GM23248 (cell line): Measurements from ENCODE around the gene LARP1B. TPM values are rescaled to one million over a fixed set of nuclear protein-coding genes. Genes with fewer than 3 reads are reported as not detected.

Experiments used
- DNase-seq: peaks from one replicate; pipeline ENCODE4 v3.0.0-alpha.2; 2015
- H2AFZ ChIP-seq: fragments of 200-600 bp; sonication (generic); 2 replicates; pipeline ENCODE4 v1.6.1; 2016; ENCODE audit warnings: antibody characterized with exemption
- H3F3A ChIP-seq: fragments of 200-600 bp; sonication (generic); 2 replicates; pipeline ENCODE4 v1.6.1; 2016; ENCODE audit warnings: mild to moderate bottlenecking, antibody characterized with exemption, mixed run types; ENCODE audit not compliant: insufficient read depth
- H3K27ac ChIP-seq: fragments of 200-600 bp; sonication (generic); 2 replicates; pipeline ENCODE4 v1.5.1; 2016; ENCODE audit warnings: mild to moderate bottlenecking
- H3K27me3 ChIP-seq: fragments of 200-600 bp; sonication (generic); replicated peaks from 2 replicates; pipeline ENCODE4 v1.6.1; 2016; ENCODE audit warnings: mild to moderate bottlenecking; ENCODE audit not compliant: insufficient read depth
- H3K36me3 ChIP-seq: fragments of 200-600 bp; sonication (generic); 2 replicates; pipeline ENCODE4 v1.6.1; 2016; ENCODE audit warnings: low read depth, mild to moderate bottlenecking
- H3K4me1 ChIP-seq: fragments of 200-600 bp; sonication (generic); 2 replicates; pipeline ENCODE4 v1.6.1; 2016; ENCODE audit warnings: mild to moderate bottlenecking; ENCODE audit not compliant: insufficient read depth
- H3K4me2 ChIP-seq: fragments of 200-600 bp; sonication (generic); one replicate; pipeline ENCODE4 v1.6.1; 2016; ENCODE audit warnings: mild to moderate bottlenecking; ENCODE audit not compliant: unreplicated experiment
- H3K4me3 ChIP-seq: fragments of 200-600 bp; sonication (generic); 2 replicates; pipeline ENCODE4 v1.5.1; 2016; ENCODE audit warnings: mild to moderate bottlenecking
- H3K79me2 ChIP-seq: fragments of 200-600 bp; sonication (generic); 2 replicates; pipeline ENCODE4 v1.6.1; 2016; ENCODE audit warnings: mild to moderate bottlenecking; ENCODE audit not compliant: insufficient read depth
- H3K9ac ChIP-seq: fragments of 200-600 bp; sonication (generic); 2 replicates; pipeline ENCODE4 v1.6.1; 2016; ENCODE audit warnings: mild to moderate bottlenecking
- H3K9me2 ChIP-seq: fragments of 200-600 bp; sonication (generic); 2 replicates; pipeline ENCODE4 v1.6.1; 2016; ENCODE audit warnings: mixed run types, mild to moderate bottlenecking, moderate library complexity; ENCODE audit not compliant: insufficient read depth
- H3K9me3 ChIP-seq: fragments of 200-600 bp; sonication (generic); one replicate; pipeline ENCODE4 v1.6.1; 2017; ENCODE audit warnings: low read depth
- H4K20me1 ChIP-seq: fragments of 200-600 bp; sonication (generic); 2 replicates; pipeline ENCODE4 v1.6.0; 2016; ENCODE audit not compliant: insufficient read depth
- EZH2 ChIP-seq: fragments of 200-600 bp; sonication (generic); IDR thresholded peaks from 2 replicates; pipeline ENCODE4 v1.6.1; 2018; ENCODE audit warnings: antibody characterized with exemption, mild to moderate bottlenecking; ENCODE audit not compliant: insufficient read depth, poor library complexity, severe bottlenecking
- EZH2phosphoT487 ChIP-seq: fragments of 200-600 bp; sonication (generic); IDR thresholded peaks from 2 replicates; pipeline ENCODE4 v1.6.1; 2018; ENCODE audit warnings: antibody characterized with exemption, moderate library complexity, mild to moderate bottlenecking, low read depth; ENCODE audit not compliant: insufficient read depth
- WGBS, 2 experiments: methylation state at CpG; one replicate each; pipeline ENCODE4 v1.1.6; 2015 to 2017; ENCODE audit warnings: low lambda C conversion rate in 2 of 2, low coverage in 1 of 2; ENCODE audit errors: missing lambda C conversion rate in 2 of 2; 5-methylcytosine and 5-hydroxymethylcytosine counted together
- in situ Hi-C: fragments of 300-500 bp; cut with MboI; formaldehyde crosslinking; loops from 2 replicates; pipeline ENCODE4 v1.15.0; 2020
- polyA plus RNA-seq: library from polyadenylated mRNA; unstranded; fragments of >200 nt; fragmentation: Nextera tagmentation; extraction: Ambion mirVana; gene quantifications from 2 replicates; pipeline ENCODE4 v1.2.1, GENCODE V29; 2016
- total RNA-seq: library from RNA; depleted of rRNA; stranded (reverse); fragments of >200 nt; shearing (Covaris generic); gene quantifications from 2 replicates; pipeline ENCODE4 v1.2.3, GENCODE V29; 2014

LARP1B gene
- total and polyA plus RNA-seq, 2 experiments from 2014 or later, result 5.7 to 16.0 TPM

DNA sequence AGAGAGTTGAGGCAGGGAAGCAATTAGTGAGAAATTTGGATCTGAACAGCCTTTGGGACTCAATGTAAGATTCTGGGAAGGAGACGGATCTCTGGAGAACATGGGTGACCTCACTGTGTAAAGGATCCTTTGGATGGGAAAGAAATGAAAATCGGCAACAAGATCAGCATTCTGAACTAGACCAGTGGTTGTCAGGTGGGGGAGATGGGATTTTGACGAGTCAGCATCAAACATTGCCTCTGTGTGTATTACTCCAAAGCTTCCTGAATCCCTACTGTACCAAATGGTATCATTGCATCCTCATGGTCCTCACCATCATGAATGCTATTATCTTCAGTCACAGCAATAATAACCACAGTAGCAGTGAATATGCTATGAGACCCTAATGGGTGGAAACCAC lies 173.7 kb downstream of the LARP1B start:
- in situ Hi-C loops, result no loop called here
- Histone ChIP-seq H3F3A (0 out of 2 replicates have a peak, but pooled peaks cover 5% of the 10 kb centered on the region), H3K9ac (no peak overlapping the region), H3K9me3 (no peaks in the 10 kb centered on the region), H3K4me2 (no peak overlapping the region), H3K27me3 (no peaks in the 10 kb centered on the region), H3K4me3 (no peak overlapping the region), H3K27ac (no peak overlapping the region), H3K36me3 (no peaks in the 10 kb centered on the region), H4K20me1 (no peaks in the 10 kb centered on the region), H3K9me2 (no peaks in the 10 kb centered on the region), H2AFZ (no peak overlapping the region), H3K79me2 (no peaks in the 10 kb centered on the region), H3K4me1 (no peaks in the 10 kb centered on the region)
- WGBS, 2 experiments, result 89 to 94% methylated on average over 3 of the region's 3 CpGs
- no peak for DNase-seq
- TF ChIP-seq EZH2phosphoT487 (no peak), EZH2 (no peak)

DNA sequence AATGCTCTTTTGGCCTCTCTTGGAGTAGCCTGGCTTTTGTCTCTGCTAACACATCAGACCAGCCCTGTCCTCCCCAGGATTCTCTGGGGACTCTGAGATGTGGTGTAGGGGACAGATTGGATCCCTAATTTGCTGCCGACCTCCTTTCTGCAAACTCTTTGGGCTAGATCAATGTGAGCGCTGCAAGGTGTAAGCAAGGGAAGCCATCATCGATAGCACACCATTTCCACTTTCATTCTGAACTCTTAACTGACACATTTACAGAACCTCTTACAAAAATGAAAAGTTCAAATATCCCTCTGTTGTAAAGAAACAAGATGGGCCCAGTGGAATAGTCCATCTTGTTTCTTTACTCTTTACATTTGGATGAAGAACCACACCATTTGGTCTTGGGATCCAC lies 179.9 kb downstream of the LARP1B start:
- Histone ChIP-seq H3K9me3 (no peaks in the 10 kb centered on the region), H3K9ac (peak overlapping the region; percentile 53), H3K27ac (peak overlapping the region; percentile 82), H3F3A (peaks cover 20% of the 10 kb centered on the region; the same call in 1 of the 2 replicates), H3K36me3 (no peaks in the 10 kb centered on the region), H4K20me1 (no peaks in the 10 kb centered on the region), H3K79me2 (no peaks in the 10 kb centered on the region), H3K4me1 (peaks cover 18% of the 10 kb centered on the region), H2AFZ (peak overlapping the region; percentile 69), H3K4me3 (no peak overlapping the region), H3K27me3 (no peaks in the 10 kb centered on the region), H3K9me2 (no peaks in the 10 kb centered on the region), H3K4me2 (peak overlapping the region; percentile 57)
- 84 to 86% methylated on average over 3 of the region's 3 CpGs for WGBS, 2 experiments
- TF ChIP-seq EZH2phosphoT487 (no peak), EZH2 (no peak)
- in situ Hi-C loops, result no loop called here
- no peak for DNase-seq

DNA sequence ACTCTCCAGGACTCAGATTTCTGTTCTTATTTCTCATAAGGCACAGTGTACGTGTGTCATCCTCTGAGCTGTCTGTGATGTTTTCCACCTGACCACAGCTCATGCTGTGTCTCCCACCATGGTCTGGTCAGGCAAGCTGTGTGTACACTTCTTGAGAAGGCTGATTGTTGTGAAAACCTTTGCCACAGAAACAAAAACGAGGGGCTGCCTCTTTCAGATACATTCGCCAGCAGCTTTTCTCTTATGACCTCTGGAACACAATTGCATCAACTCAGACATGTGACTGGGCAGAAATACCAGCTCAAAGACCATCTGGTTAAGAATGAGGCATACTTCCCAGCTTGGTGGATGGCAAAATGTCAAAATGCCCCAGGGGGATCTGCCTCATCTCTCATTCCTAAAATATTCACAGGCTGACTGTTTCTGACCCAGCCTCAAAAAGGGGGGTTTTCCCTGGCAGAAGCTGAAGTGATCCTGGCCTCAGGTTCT lies 180.4 kb downstream of the LARP1B start:
- TF ChIP-seq EZH2phosphoT487, result no peak
- TF ChIP-seq EZH2, result no peak
- Histone ChIP-seq H3K36me3 (no peaks in the 10 kb centered on the region), H3K27ac (peak overlapping the region; percentile 82), H3K27me3 (no peaks in the 10 kb centered on the region), H3K9ac (peak overlapping the region; percentile 53), H3K9me3 (no peaks in the 10 kb centered on the region), H3K4me2 (peak overlapping the region; percentile 57), H3K4me1 (peaks cover 18% of the 10 kb centered on the region), H3K79me2 (no peaks in the 10 kb centered on the region), H3F3A (peaks cover 20% of the 10 kb centered on the region; the same call in 1 of the 2 replicates), H4K20me1 (no peaks in the 10 kb centered on the region), H3K9me2 (no peaks in the 10 kb centered on the region), H3K4me3 (no peak overlapping the region), H2AFZ (peak overlapping the region; percentile 69)
- WGBS, 2 experiments, result 2 to 4% methylated on average over 3 of the region's 3 CpGs
- in situ Hi-C loops, result no loop called here
- peak; percentile 93 for DNase-seq

DNA sequence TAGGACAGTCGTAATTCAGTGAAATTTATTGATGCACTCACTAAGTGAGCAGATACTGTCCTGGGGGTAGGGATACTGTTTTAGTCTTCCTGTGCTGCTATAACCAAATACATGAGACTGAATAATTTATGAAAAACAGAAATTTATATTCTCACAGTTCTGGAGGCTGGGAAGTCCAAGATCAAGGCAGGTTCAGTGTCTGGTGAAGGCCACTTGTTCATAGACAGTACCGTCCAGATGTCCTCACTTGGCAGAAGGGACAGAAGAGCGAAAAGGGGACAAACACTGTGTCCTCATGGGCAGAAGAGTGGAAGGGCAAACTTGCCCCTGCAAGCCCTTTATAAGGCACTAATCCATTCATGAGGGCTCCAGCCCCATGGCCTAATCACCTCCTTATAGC lies 180.9 kb downstream of the LARP1B start:
- H3K27ac ChIP-seq, result peak overlapping the region; percentile 82
- DNase-seq, result no peak
- H3K9me3 ChIP-seq, result no peaks in the 10 kb centered on the region
- H3F3A ChIP-seq, result peaks cover 20% of the 10 kb centered on the region; the same call in 1 of the 2 replicates
- H3K4me1 ChIP-seq, result peaks cover 18% of the 10 kb centered on the region
- H3K9me2 ChIP-seq, result no peaks in the 10 kb centered on the region
- in situ Hi-C loops, result no loop called here
- H3K4me3 ChIP-seq, result no peak overlapping the region
- H3K79me2 ChIP-seq, result no peaks in the 10 kb centered on the region
- no peaks in the 10 kb centered on the region for H3K27me3 ChIP-seq
- H2AFZ ChIP-seq, result peak overlapping the region; percentile 69; the same call in 1 of the 2 replicates
- 49 to 50% methylated on average over 3 of the region's 3 CpGs for WGBS, 2 experiments
- H4K20me1 ChIP-seq, result no peaks in the 10 kb centered on the region
- H3K36me3 ChIP-seq, result no peaks in the 10 kb centered on the region
- H3K9ac ChIP-seq, result peak overlapping the region; percentile 53; the same call in 1 of the 2 replicates
- TF ChIP-seq EZH2 (no peak), EZH2phosphoT487 (no peak)
- peak overlapping the region; percentile 26 for H3K4me2 ChIP-seq

DNA sequence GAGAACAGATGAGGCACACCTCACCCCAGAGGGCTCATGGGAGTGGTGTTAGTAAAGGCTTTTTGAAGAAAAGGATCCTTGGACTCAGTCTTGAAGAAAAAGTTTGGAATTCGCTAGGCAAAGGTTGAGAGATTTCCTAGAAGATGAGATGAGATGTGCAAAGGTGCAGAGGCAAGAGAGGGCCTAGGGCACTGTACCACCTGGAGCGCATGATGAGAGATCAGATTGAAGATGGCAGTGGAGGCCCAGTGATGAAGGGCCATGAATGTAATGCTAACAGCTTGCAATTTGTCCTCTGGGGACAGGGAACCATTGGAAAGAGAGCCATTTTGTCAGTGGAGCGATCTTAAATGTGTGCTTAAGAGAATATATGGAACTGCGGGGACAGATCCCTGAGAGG lies 181.5 kb downstream of the LARP1B start:
- H3K9me3 ChIP-seq, result no peaks in the 10 kb centered on the region
- H3K79me2 ChIP-seq, result no peaks in the 10 kb centered on the region
- no peak overlapping the region for H3K9ac ChIP-seq
- TF ChIP-seq EZH2 (no peak), EZH2phosphoT487 (no peak)
- in situ Hi-C loops, result no loop called here
- WGBS, 2 experiments, result 96 to 98% methylated on average over 4 of the region's 4 CpGs
- peaks cover 18% of the 10 kb centered on the region for H3K4me1 ChIP-seq
- H3K4me2 ChIP-seq, result no peak overlapping the region
- no peaks in the 10 kb centered on the region for H3K36me3 ChIP-seq
- no peaks in the 10 kb centered on the region for H3K9me2 ChIP-seq
- H3K27ac ChIP-seq, result no peak overlapping the region
- H2AFZ ChIP-seq, result no peak overlapping the region
- no peaks in the 10 kb centered on the region for H3K27me3 ChIP-seq
- no peak for DNase-seq
- peaks cover 20% of the 10 kb centered on the region; the same call in 1 of the 2 replicates for H3F3A ChIP-seq
- no peaks in the 10 kb centered on the region for H4K20me1 ChIP-seq
- H3K4me3 ChIP-seq, result no peak overlapping the region
